ENCODE data around the gene SERGEF. TPM values are rescaled to one million over a fixed set of nuclear protein-coding genes. Genes with fewer than 3 reads are reported as not detected.
"Not testable (repeated sequence)": the region's sequence is repeated elsewhere in the genome, so short reads cannot be mapped to it uniquely, and the experiment has no call there.

The SERGEF gene
- total RNA-seq, 3 donors from 2014 or later: 23.6 to 45.0 (median 23.8) TPM

- H3K36me3 ChIP-seq (ENCODE audit: low read depth): no peaks in the 10 kb centered on the region
- ATAC-seq (no peak), DNase-seq (no peak)
- no peaks in the 10 kb centered on the region for H3K4me1 ChIP-seq (ENCODE audit: low read depth)
- no peak for TF ChIP-seq CTCF (IDR thresholded peaks at IDR 0.05)
- intact Hi-C loops (cut with DNase I, micrococcal nuclease): no loop called here
- no peak overlapping the region for H3K4me3 ChIP-seq
- H3K9me3 ChIP-seq: no peaks in the 10 kb centered on the region
Observed at GRCh38 chr11:18010977-18011586, 1.8 kb downstream of the SERGEF start.

GRCh38 chr11:18010121-18010670, 2.7 kb downstream of the SERGEF start:
- intact Hi-C loops (cut with DNase I, micrococcal nuclease): no loop called here
- TF ChIP-seq CTCF (IDR thresholded peaks at IDR 0.05): no peak

GRCh38 chr11:18005376-18006129, 7.3 kb downstream of the SERGEF start:
- intact Hi-C loops (cut with DNase I, micrococcal nuclease): no loop called here
- no peaks in the 10 kb centered on the region for H3K36me3 ChIP-seq (ENCODE audit: low read depth)
- no peaks in the 10 kb centered on the region for H3K4me1 ChIP-seq (ENCODE audit: low read depth)
- no peak for ATAC-seq
- no peak for TF ChIP-seq CTCF (IDR thresholded peaks at IDR 0.05)
- no peak overlapping the region for H3K4me3 ChIP-seq
- DNase-seq: no peak
- no peaks in the 10 kb centered on the region for H3K9me3 ChIP-seq

More at GRCh38 chr11:18010121-18010670, 2.7 kb downstream of the SERGEF start:
- DNase-seq (no peak), ATAC-seq (no peak)
- H3K4me3 ChIP-seq: no peak overlapping the region
- no peaks in the 10 kb centered on the region for H3K36me3 ChIP-seq (ENCODE audit: low read depth)
- H3K9me3 ChIP-seq: no peaks in the 10 kb centered on the region
- no peaks in the 10 kb centered on the region for H3K4me1 ChIP-seq (ENCODE audit: low read depth)

GRCh38 chr11:18001191-18001590, 11.7 kb downstream of the SERGEF start:
- DNase-seq: no peak
- no peak for TF ChIP-seq CTCF (IDR thresholded peaks at IDR 0.05)
- Histone ChIP-seq H3K36me3 (ENCODE audit: low read depth) (no peaks in the 10 kb centered on the region), H3K4me1 (ENCODE audit: low read depth) (no peaks in the 10 kb centered on the region), H3K4me3 (no peak overlapping the region), H3K9me3 (no peaks in the 10 kb centered on the region)
- no peak for ATAC-seq
- intact Hi-C loops (cut with DNase I, micrococcal nuclease): no loop called here

GRCh38 chr11:18000760-18001159, 12.1 kb downstream of the SERGEF start:
- no peak for TF ChIP-seq CTCF (IDR thresholded peaks at IDR 0.05)
- Histone ChIP-seq H3K4me1 (ENCODE audit: low read depth) (no peaks in the 10 kb centered on the region), H3K4me3 (no peak overlapping the region), H3K36me3 (ENCODE audit: low read depth) (no peaks in the 10 kb centered on the region), H3K9me3 (no peaks in the 10 kb centered on the region)
- no peak for DNase-seq
- peak; percentile 36 for ATAC-seq
- intact Hi-C loops (cut with DNase I, micrococcal nuclease): no loop called here

GRCh38 chr11:18000128-18000527, 12.7 kb downstream of the SERGEF start:
- DNase-seq; H3K4me1 ChIP-seq (ENCODE audit: low read depth): not testable (repeated sequence)

More at GRCh38 chr11:18000128-18000527, 12.7 kb downstream of the SERGEF start:
- intact Hi-C loops (cut with DNase I, micrococcal nuclease); H3K36me3 ChIP-seq (ENCODE audit: low read depth); H3K9me3 ChIP-seq; H3K4me3 ChIP-seq; ATAC-seq: not testable (repeated sequence)
